H9 (cell line): ENCODE results near the gene BHLHE40. TPM values are rescaled to one million over a fixed set of nuclear protein-coding genes. Genes with fewer than 3 reads are reported as not detected.

ENCODE experiments used
- DNase-seq: peaks from one replicate; pipeline ENCODE4 v3.0.0-alpha.2; 2017
- H2AFZ ChIP-seq: one replicate; pipeline ENCODE4 v1.6.1; 2013; ENCODE audit warnings: mild to moderate bottlenecking, low read length, control low read depth, moderate library complexity
- H2AK5ac ChIP-seq: 2 replicates; pipeline ENCODE4 v1.6.1; 2013; ENCODE audit warnings: low read length, control low read depth, mixed read lengths; ENCODE audit not compliant: insufficient read length
- H2BK120ac ChIP-seq: one replicate; pipeline ENCODE4 v1.6.1; 2013; ENCODE audit warnings: low read depth, mild to moderate bottlenecking, low read length, control low read depth, inconsistent platforms; ENCODE audit not compliant: poor library complexity, severe bottlenecking
- H2BK12ac ChIP-seq: 2 replicates; pipeline ENCODE4 v1.6.1; 2013; ENCODE audit warnings: low read length, control low read depth, mixed read lengths, low read depth; ENCODE audit not compliant: insufficient read length
- H2BK15ac ChIP-seq: 2 replicates; pipeline ENCODE4 v1.6.1; 2013; ENCODE audit warnings: low read depth, low read length, control low read depth
- H2BK20ac ChIP-seq: one replicate; pipeline ENCODE4 v1.6.1; 2013; ENCODE audit warnings: low read depth, mild to moderate bottlenecking, low read length, control low read depth, inconsistent platforms; ENCODE audit not compliant: poor library complexity, severe bottlenecking
- H2BK5ac ChIP-seq: 2 replicates; pipeline ENCODE4 v1.6.1; 2013; ENCODE audit warnings: low read length, control low read depth, mixed read lengths; ENCODE audit not compliant: insufficient read length
- H3K14ac ChIP-seq: 2 replicates; pipeline ENCODE4 v1.6.1; 2013; ENCODE audit warnings: low read length, control low read depth; ENCODE audit not compliant: insufficient read depth
- H3K18ac ChIP-seq: 2 replicates; pipeline ENCODE4 v1.6.1; 2013; ENCODE audit warnings: low read depth, mild to moderate bottlenecking, mixed read lengths, low read length, control low read depth; ENCODE audit not compliant: insufficient read length
- H3K23ac ChIP-seq: 2 replicates; pipeline ENCODE4 v1.6.1; 2013; ENCODE audit warnings: low read length, control low read depth, mixed read lengths, low read depth; ENCODE audit not compliant: insufficient read length
- H3K23me2 ChIP-seq: 2 replicates; pipeline ENCODE4 v1.6.1; 2013; ENCODE audit warnings: low read depth, mild to moderate bottlenecking, mixed read lengths, low read length, control low read depth; ENCODE audit not compliant: insufficient read length, poor library complexity, severe bottlenecking
- H3K27ac ChIP-seq: 2 replicates; pipeline ENCODE4 v1.5.1; 2013; ENCODE audit warnings: low read length, control low read depth, mixed read lengths, low read depth; ENCODE audit not compliant: insufficient read length
- H3K27me3 ChIP-seq: 2 replicates; pipeline ENCODE4 v1.6.1; 2013; ENCODE audit warnings: low read length, control low read depth, inconsistent platforms; ENCODE audit not compliant: insufficient read depth
- H3K4ac ChIP-seq: 2 replicates; pipeline ENCODE4 v1.6.1; 2013; ENCODE audit warnings: low read depth, mild to moderate bottlenecking, control low read depth, inconsistent platforms, low read length, moderate library complexity
- H3K4me1 ChIP-seq: 2 replicates; pipeline ENCODE4 v1.6.1; 2013; ENCODE audit warnings: low read length, control low read depth, inconsistent platforms; ENCODE audit not compliant: insufficient read depth
- H3K4me2 ChIP-seq: 2 replicates; pipeline ENCODE4 v1.6.1; 2013; ENCODE audit warnings: low read length, control low read depth, mixed read lengths; ENCODE audit not compliant: insufficient read length, insufficient read depth
- H3K56ac ChIP-seq: 2 replicates; pipeline ENCODE4 v1.6.1; 2013; ENCODE audit warnings: low read depth, mild to moderate bottlenecking, mixed read lengths, low read length, control low read depth; ENCODE audit not compliant: insufficient read length
- H3K79me1 ChIP-seq: 2 replicates; pipeline ENCODE4 v1.6.1; 2013; ENCODE audit warnings: low read depth, mild to moderate bottlenecking, moderate library complexity, low read length, control low read depth, inconsistent platforms; ENCODE audit not compliant: insufficient read depth, poor library complexity, severe bottlenecking
- H3K79me2 ChIP-seq: 2 replicates; pipeline ENCODE4 v1.6.1; 2013; ENCODE audit warnings: low read length, control low read depth, inconsistent platforms; ENCODE audit not compliant: insufficient read depth
- H3K9ac ChIP-seq: 2 replicates; pipeline ENCODE4 v1.6.1; 2013; ENCODE audit warnings: low read length, control low read depth, mixed read lengths; ENCODE audit not compliant: insufficient read length; ENCODE audit errors: extremely low read depth
- H3K9me3 ChIP-seq: one replicate; pipeline ENCODE4 v1.6.1; 2013; ENCODE audit warnings: low read depth, low read length, inconsistent platforms; ENCODE audit not compliant: control insufficient read depth
- H3T11ph ChIP-seq: one replicate; pipeline ENCODE4 v1.6.1; 2013; ENCODE audit warnings: mild to moderate bottlenecking, low read length, control low read depth, inconsistent platforms
- H4K20me1 ChIP-seq: one replicate; pipeline ENCODE4 v1.6.1; 2013; ENCODE audit not compliant: control insufficient read depth, insufficient read length, insufficient read depth
- H4K5ac ChIP-seq: 2 replicates; pipeline ENCODE4 v1.6.1; 2013; ENCODE audit warnings: low read depth, mild to moderate bottlenecking, mixed read lengths, low read length, control low read depth; ENCODE audit not compliant: insufficient read length
- H4K8ac ChIP-seq: replicated peaks from 2 replicates; pipeline ENCODE4 v1.6.1; 2013; ENCODE audit warnings: low read length, control low read depth, mixed read lengths, low read depth; ENCODE audit not compliant: insufficient read length
- H4K91ac ChIP-seq: 2 replicates; pipeline ENCODE4 v1.6.1; 2013; ENCODE audit warnings: low read depth, mild to moderate bottlenecking, moderate library complexity, mixed read lengths, low read length, control low read depth; ENCODE audit not compliant: insufficient read length
- H3K27ac Mint-ChIP-seq, 3 experiments: 2 replicates in 2 of 3; 3 replicates in 1 of 3; pipeline ENCODE4 v1.8.0; 2020 to 2021; ENCODE audit warnings: mixed read lengths in 3 of 3, mild to moderate bottlenecking in 1 of 3, moderate library complexity in 1 of 3
- H3K27me3 Mint-ChIP-seq: 2 replicates; pipeline ENCODE4 v1.8.0; 2021; ENCODE audit warnings: low read depth, mild to moderate bottlenecking, moderate library complexity, mixed read lengths
- H3K36me3 Mint-ChIP-seq, 3 experiments: 2 replicates in 2 of 3; 3 replicates in 1 of 3; pipeline ENCODE4 v1.8.0; 2020 to 2021; ENCODE audit warnings: low read depth in 3 of 3, mixed read lengths in 3 of 3; ENCODE audit not compliant: insufficient read depth in 1 of 3
- H3K4me1 Mint-ChIP-seq, 2 experiments: 2 replicates each; pipeline ENCODE4 v1.8.0; 2020; ENCODE audit warnings: mixed read lengths in 2 of 2
- H3K4me3 Mint-ChIP-seq, 2 experiments: 2 replicates in 1 of 2; 3 replicates in 1 of 2; pipeline ENCODE4 v1.8.0; 2020 to 2021; ENCODE audit warnings: mild to moderate bottlenecking in 2 of 2, mixed read lengths in 2 of 2, moderate library complexity in 1 of 2
- H3K9me3 Mint-ChIP-seq, 2 experiments: 2 replicates in 1 of 2; 3 replicates in 1 of 2; pipeline ENCODE4 v1.8.0; 2020; ENCODE audit warnings: mild to moderate bottlenecking in 2 of 2, mixed read lengths in 2 of 2, moderate library complexity in 1 of 2
- WGBS: extraction: QIAGEN DNeasy Blood & Tissue Kit; methylation state at CpG from one replicate; pipeline ENCODE4 v1.1.7; 2013; ENCODE audit warnings: missing lambda C conversion rate, low lambda C conversion rate, mixed read lengths; ENCODE audit not compliant: insufficient read length; ENCODE audit errors: extremely low coverage; 5-methylcytosine and 5-hydroxymethylcytosine counted together
- total RNA-seq: library from RNA; stranded (reverse); gene quantifications from 2 replicates; pipeline ENCODE4 v1.2.1, GENCODE V29; 2021
- TF ChIP-seq, protein P1 (sequence below): fragments of 200-600 bp; sonication (generic); conservative IDR thresholded peaks from 3 replicates; pipeline ENCODE4 v1.8.0; 2021; ENCODE audit warnings: antibody characterized with exemption, mild to moderate bottlenecking

The BHLHE40 gene
- total RNA-seq, 1 experiment from 2014 or later, result 4.1 TPM

GRCh38 chr3:4938281-4938982 is 40.8 kb upstream of the BHLHE40 start:
- H3K27me3 Mint-ChIP-seq, result no peaks in the 10 kb centered on the region
- no peaks in the 10 kb centered on the region for H3K79me1 ChIP-seq
- no CpG with 5 or more reads among the region's 3 CpGs for WGBS

More at GRCh38 chr3:4938281-4938982, 40.8 kb upstream of the BHLHE40 start:
- no peak overlapping the region for H3K9ac ChIP-seq
- H3K27me3 ChIP-seq, result no peaks in the 10 kb centered on the region
- H3K27ac Mint-ChIP-seq, result no peak overlapping the region
- H3K4me3 Mint-ChIP-seq, result no peak overlapping the region
- no peaks in the 10 kb centered on the region for H3K9me3 ChIP-seq
- no peak overlapping the region for H2BK15ac ChIP-seq
- H3K14ac ChIP-seq, result no peak overlapping the region
- no peak overlapping the region for H3K27ac ChIP-seq
- no peak overlapping the region for H3K4me2 ChIP-seq
- no peak overlapping the region for H2BK120ac ChIP-seq
- no peak for DNase-seq
- no peak overlapping the region for H3K56ac ChIP-seq
- no peaks in the 10 kb centered on the region for H3K79me2 ChIP-seq
- H3K23ac ChIP-seq, result no peak overlapping the region
- no peak overlapping the region for H4K8ac ChIP-seq
- no peak overlapping the region for H4K91ac ChIP-seq
- H2BK5ac ChIP-seq, result no peak overlapping the region
- no peak overlapping the region for H2BK12ac ChIP-seq
- no peak overlapping the region for H2AK5ac ChIP-seq
- H4K20me1 ChIP-seq, result no peaks in the 10 kb centered on the region
- no peak overlapping the region for H2AFZ ChIP-seq
- no peak overlapping the region for H3K4ac ChIP-seq
- no peak overlapping the region for H4K5ac ChIP-seq
- no peaks in the 10 kb centered on the region for H3K23me2 ChIP-seq
- H3K9me3 Mint-ChIP-seq, result no peaks in the 10 kb centered on the region
- no peaks in the 10 kb centered on the region for H3K36me3 Mint-ChIP-seq
- no peaks in the 10 kb centered on the region for H3K4me1 ChIP-seq
- no peak overlapping the region for H3K18ac ChIP-seq
- TF ChIP-seq, protein P1, sequence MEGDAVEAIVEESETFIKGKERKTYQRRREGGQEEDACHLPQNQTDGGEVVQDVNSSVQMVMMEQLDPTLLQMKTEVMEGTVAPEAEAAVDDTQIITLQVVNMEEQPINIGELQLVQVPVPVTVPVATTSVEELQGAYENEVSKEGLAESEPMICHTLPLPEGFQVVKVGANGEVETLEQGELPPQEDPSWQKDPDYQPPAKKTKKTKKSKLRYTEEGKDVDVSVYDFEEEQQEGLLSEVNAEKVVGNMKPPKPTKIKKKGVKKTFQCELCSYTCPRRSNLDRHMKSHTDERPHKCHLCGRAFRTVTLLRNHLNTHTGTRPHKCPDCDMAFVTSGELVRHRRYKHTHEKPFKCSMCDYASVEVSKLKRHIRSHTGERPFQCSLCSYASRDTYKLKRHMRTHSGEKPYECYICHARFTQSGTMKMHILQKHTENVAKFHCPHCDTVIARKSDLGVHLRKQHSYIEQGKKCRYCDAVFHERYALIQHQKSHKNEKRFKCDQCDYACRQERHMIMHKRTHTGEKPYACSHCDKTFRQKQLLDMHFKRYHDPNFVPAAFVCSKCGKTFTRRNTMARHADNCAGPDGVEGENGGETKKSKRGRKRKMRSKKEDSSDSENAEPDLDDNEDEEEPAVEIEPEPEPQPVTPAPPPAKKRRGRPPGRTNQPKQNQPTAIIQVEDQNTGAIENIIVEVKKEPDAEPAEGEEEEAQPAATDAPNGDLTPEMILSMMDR, result no peak
- no peak overlapping the region for H2BK20ac ChIP-seq
- no peaks in the 10 kb centered on the region for H3K4me1 Mint-ChIP-seq
- H3T11ph ChIP-seq, result no peak overlapping the region
